ENCODE measurements around the gene CTIF. TPM values are rescaled to one million over a fixed set of nuclear protein-coding genes. Genes with fewer than 3 reads are reported as not detected.

Gene CTIF
- total RNA-seq, 1 donor from 2014 or later = 137 TPM

DNA sequence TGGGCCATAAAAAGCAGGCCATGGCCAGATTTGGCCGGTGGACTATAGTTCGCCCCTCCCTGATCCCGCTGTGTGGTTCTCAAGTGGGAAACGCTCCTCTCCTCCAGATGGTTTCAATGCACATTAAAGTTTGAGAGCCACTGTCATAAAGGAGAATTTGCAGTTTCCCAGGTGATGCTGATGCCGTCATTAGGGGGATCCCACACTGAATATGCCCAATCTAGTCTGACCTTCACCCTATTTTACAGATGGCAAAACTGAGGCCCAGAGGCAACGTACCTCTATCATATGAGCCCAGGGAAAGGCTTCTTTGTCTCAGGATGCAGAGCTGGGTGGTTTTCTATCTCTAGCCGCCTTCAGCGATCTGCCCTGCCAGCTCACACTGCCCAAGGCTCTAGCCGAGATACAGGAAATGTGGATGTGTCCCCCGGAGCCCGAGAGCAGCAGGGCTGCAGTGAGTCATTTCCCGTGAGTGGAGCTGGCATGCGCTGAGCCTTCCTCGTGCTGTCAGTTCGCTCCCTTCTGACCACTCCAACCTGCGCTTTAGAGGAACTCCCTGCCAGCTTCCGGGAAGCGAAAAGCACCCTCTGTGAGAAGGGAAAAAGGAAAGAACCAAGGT lies 295.7 kb downstream of the CTIF start:
- TF ChIP-seq CTCF (IDR thresholded peaks at IDR 0.05; ENCODE audit: partially characterized antibody, unreplicated experiment) = no peak
- peaks cover 6% of the 10 kb centered on the region for H3K9me3 Mint-ChIP-seq (ENCODE audit: unreplicated experiment)
- no peak overlapping the region for H3K27ac Mint-ChIP-seq (ENCODE audit: unreplicated experiment)
- peaks cover 23% of the 10 kb centered on the region for H3K4me1 Mint-ChIP-seq (ENCODE audit: low read depth, unreplicated experiment)
- peak; percentile 4 for DNase-seq
- H3K4me3 Mint-ChIP-seq (ENCODE audit: unreplicated experiment) = no peak overlapping the region
- H3K36me3 Mint-ChIP-seq (ENCODE audit: unreplicated experiment) = no peaks in the 10 kb centered on the region
- H3K27me3 Mint-ChIP-seq (ENCODE audit: unreplicated experiment) = peaks cover 9% of the 10 kb centered on the region

DNA sequence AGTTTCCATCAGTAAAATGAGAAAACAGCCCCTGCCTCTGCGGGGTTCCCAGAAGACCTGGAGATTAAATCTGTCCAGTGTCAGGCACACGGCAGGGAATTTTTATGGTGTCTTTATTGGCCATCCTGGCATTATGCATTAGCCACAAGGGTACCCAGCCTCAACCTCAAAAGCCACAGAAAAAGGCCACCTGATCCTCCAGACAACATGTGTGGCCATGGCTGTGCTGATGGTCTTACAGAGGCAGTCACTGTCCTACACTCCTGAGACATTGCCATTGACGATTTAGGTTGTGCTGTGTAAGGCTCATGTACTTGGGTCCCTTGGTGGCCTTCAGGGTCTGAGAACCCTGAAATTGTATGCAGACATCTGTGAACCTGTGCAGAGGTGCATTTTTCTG lies 296.3 kb downstream of the CTIF start:
- DNase-seq = peak; percentile 3
- Mint-ChIP-seq H3K9me3 (ENCODE audit: unreplicated experiment) (peaks cover 6% of the 10 kb centered on the region), H3K27me3 (ENCODE audit: unreplicated experiment) (peaks cover 9% of the 10 kb centered on the region), H3K27ac (ENCODE audit: unreplicated experiment) (no peak overlapping the region), H3K4me3 (ENCODE audit: unreplicated experiment) (no peak overlapping the region), H3K36me3 (ENCODE audit: unreplicated experiment) (no peaks in the 10 kb centered on the region), H3K4me1 (ENCODE audit: low read depth, unreplicated experiment) (peaks cover 22% of the 10 kb centered on the region)
- no peak for TF ChIP-seq CTCF (IDR thresholded peaks at IDR 0.05; ENCODE audit: partially characterized antibody, unreplicated experiment)

- H3K4me3 Mint-ChIP-seq (ENCODE audit: unreplicated experiment) = no peak overlapping the region
- H3K4me1 Mint-ChIP-seq (ENCODE audit: low read depth, unreplicated experiment) = peaks cover 23% of the 10 kb centered on the region
- peaks cover 9% of the 10 kb centered on the region for H3K27me3 Mint-ChIP-seq (ENCODE audit: unreplicated experiment)
- DNase-seq = peak; percentile 3
- TF ChIP-seq CTCF (IDR thresholded peaks at IDR 0.05; ENCODE audit: partially characterized antibody, unreplicated experiment) = no peak
- H3K9me3 Mint-ChIP-seq (ENCODE audit: unreplicated experiment) = peaks cover 6% of the 10 kb centered on the region
- H3K36me3 Mint-ChIP-seq (ENCODE audit: unreplicated experiment) = no peaks in the 10 kb centered on the region
- no peak overlapping the region for H3K27ac Mint-ChIP-seq (ENCODE audit: unreplicated experiment)
Observed at GRCh38 chr18:48835745-48836170, 296.9 kb downstream of the CTIF start.

- Mint-ChIP-seq H3K27me3 (ENCODE audit: unreplicated experiment) (peaks cover 9% of the 10 kb centered on the region), H3K4me1 (ENCODE audit: low read depth, unreplicated experiment) (peaks cover 21% of the 10 kb centered on the region), H3K4me3 (ENCODE audit: unreplicated experiment) (no peak overlapping the region), H3K27ac (ENCODE audit: unreplicated experiment) (no peak overlapping the region), H3K9me3 (ENCODE audit: unreplicated experiment) (peaks cover 6% of the 10 kb centered on the region), H3K36me3 (ENCODE audit: unreplicated experiment) (no peaks in the 10 kb centered on the region)
- no peak for TF ChIP-seq CTCF (IDR thresholded peaks at IDR 0.05; ENCODE audit: partially characterized antibody, unreplicated experiment)
- DNase-seq = peak; percentile 15
Observed at GRCh38 chr18:48836231-48836805, 297.5 kb downstream of the CTIF start.
